A549 (cell line): ENCODE data around the gene PDSS2. TPM values are rescaled to one million over a fixed set of nuclear protein-coding genes. Genes with fewer than 3 reads are reported as not detected.
"Not testable (repeated sequence)": the region's sequence is repeated elsewhere in the genome, so short reads cannot be mapped to it uniquely, and the experiment has no call there.

Experiments used
- ATAC-seq, 2 experiments: fragments of 200-7000 bp in 1 of 2; fragments of >200 bp in 1 of 2; cut with Nextera tagmentation in 1 of 2; cut with Tn5 transposase in 1 of 2; 3 replicates each; pipeline versions ENCODE4 v1.8.0 to v1.9.1; 2018 to 2020; ENCODE audit warnings: mild to moderate bottlenecking in 1 of 2, moderate library complexity in 1 of 2
- CTCF ChIA-PET: fragments of 300-600 bp; sonication (Branson Sonifier 250); formaldehyde crosslinking; extraction: SDS; loops from one replicate; lab custom pipeline; 2021; ENCODE audit warnings: antibody characterized with exemption, inconsistent platforms; lab: Yijun Ruan, JAX
- POLR2A ChIA-PET: fragments of 350-600 bp; formaldehyde crosslinking; extraction: SDS; loops from one replicate; lab custom pipeline; 2021; ENCODE audit warnings: antibody characterized with exemption, inconsistent platforms; lab: Yijun Ruan, JAX
- DNase-seq, 2 experiments: peaks; one replicate each; pipeline versions ENCODE4 v3.0.0 to v3.0.0-alpha.2; 2011 to 2016; ENCODE audit warnings: low read depth in 1 of 2, low spot score in 1 of 2
- FAIRE-seq: peaks from 2 replicates; lab custom pipeline; 2011; peaks lifted over from hg19 to GRCh38; lab: Jason Lieb, UNC
- H3K27ac ChIP-seq, 2 experiments: fragments of >200 bp; sonication (Bioruptor Twin); formaldehyde crosslinking; 3 replicates each; pipeline ENCODE4 v1.5.1; 2016 to 2017
- H3K4me1 ChIP-seq: fragments of >200 bp; sonication (Bioruptor Twin); formaldehyde crosslinking; 3 replicates; pipeline ENCODE4 v1.6.1; 2016
- H3K4me2 ChIP-seq: fragments of >200 bp; sonication (Bioruptor Twin); formaldehyde crosslinking; 3 replicates; pipeline ENCODE4 v1.6.1; 2016
- H3K4me3 ChIP-seq: fragments of >200 bp; sonication (Bioruptor Twin); formaldehyde crosslinking; 3 replicates; pipeline ENCODE4 v1.5.1; 2016
- H3K9me3 ChIP-seq: fragments of >200 bp; sonication (Bioruptor Twin); formaldehyde crosslinking; 3 replicates; pipeline ENCODE4 v1.6.1; 2016
- CEBPB ChIP-seq, 2 experiments: fragments of >200 bp in 1 of 2; sonication (Bioruptor Twin) in 1 of 2; formaldehyde crosslinking in 1 of 2; IDR thresholded peaks; 2 replicates each; pipeline ENCODE4 v1.6.1; 2012 to 2016
- EHMT2 ChIP-seq: fragments of 200-600 bp; sonication (generic); IDR thresholded peaks from 2 replicates; pipeline ENCODE4 v1.6.1; 2016; ENCODE audit warnings: antibody characterized with exemption, low read depth, mild to moderate bottlenecking, moderate library complexity
- EP300 ChIP-seq, 2 experiments: fragments of >200 bp; sonication (Bioruptor Twin); formaldehyde crosslinking; IDR thresholded peaks; 2 replicates in 1 of 2; 3 replicates in 1 of 2; pipeline ENCODE4 v1.6.1; 2016 to 2017
- FOSL2 ChIP-seq, 2 experiments: fragments of 450-650 bp in 1 of 2; fragments of >200 bp in 1 of 2; sonication (Bioruptor Twin) in 1 of 2; formaldehyde crosslinking; IDR thresholded peaks; 2 replicates each; pipeline versions ENCODE4 v1.5.0 to v1.6.1; 2016 to 2020; ENCODE audit warnings: mild to moderate bottlenecking in 1 of 2, moderate library complexity in 1 of 2
- HDAC2 ChIP-seq: fragments of 200-600 bp; sonication (generic); IDR thresholded peaks from 2 replicates; pipeline ENCODE4 v1.6.1; 2016
- HOXA7 ChIP-seq: fragments of 250-450 bp; sonication (Bioruptor Pico); IDR thresholded peaks from 2 replicates; pipeline ENCODE4 v1.5.0; 2020; ENCODE audit warnings: mild to moderate bottlenecking, moderate library complexity
- HOXB13 ChIP-seq: fragments of 250-450 bp; sonication (Bioruptor Pico); IDR thresholded peaks from 2 replicates; pipeline ENCODE4 v1.5.0; 2020; ENCODE audit warnings: low read depth, mild to moderate bottlenecking, moderate library complexity
- JUNB ChIP-seq: fragments of >200 bp; sonication (Bioruptor Twin); formaldehyde crosslinking; IDR thresholded peaks from 2 replicates; pipeline ENCODE4 v1.6.1; 2016
- KDM1A ChIP-seq: fragments of 200-600 bp; sonication (generic); IDR thresholded peaks from 2 replicates; pipeline ENCODE4 v1.6.1; 2016; ENCODE audit warnings: low read depth, mild to moderate bottlenecking
- MAFK ChIP-seq: fragments of 450-650 bp; IDR thresholded peaks from 2 replicates; pipeline ENCODE4 v1.6.1; 2014; ENCODE audit not compliant: partially characterized antibody
- MAZ ChIP-seq: fragments of 150-350 bp; IDR thresholded peaks from 2 replicates; pipeline ENCODE4 v1.6.1; 2014; ENCODE audit warnings: antibody characterized with exemption, low read depth, low read length, borderline replicate concordance
- MYC ChIP-seq: IDR thresholded peaks from 2 replicates; pipeline ENCODE4 v1.6.1; 2012; ENCODE audit warnings: mild to moderate bottlenecking, inconsistent platforms, low read length, improper control_type of control experiment, borderline replicate concordance
- NR3C1 ChIP-seq: fragments of >200 bp; sonication (Bioruptor Twin); formaldehyde crosslinking; IDR thresholded peaks from 3 replicates; pipeline ENCODE4 v1.6.1; 2017
- PHF8 ChIP-seq: fragments of 200-600 bp; sonication (generic); IDR thresholded peaks from 2 replicates; pipeline ENCODE4 v1.6.1; 2016; ENCODE audit warnings: low read depth, mild to moderate bottlenecking, antibody characterized with exemption, moderate library complexity, borderline replicate concordance
- POLR2A ChIP-seq: IDR thresholded peaks from 2 replicates; pipeline ENCODE4 v1.6.1; 2012; ENCODE audit warnings: mild to moderate bottlenecking, low read length
- POLR2AphosphoS2 ChIP-seq: conservative IDR thresholded peaks from 2 replicates; pipeline ENCODE4 v1.6.1; 2012; ENCODE audit warnings: low read length, improper control_type of control experiment, inconsistent platforms
- SMC3 ChIP-seq: fragments of >200 bp; sonication (Bioruptor Twin); formaldehyde crosslinking; IDR thresholded peaks from 3 replicates; pipeline ENCODE4 v1.6.1; 2018; ENCODE audit warnings: inconsistent platforms
- TFCP2L1 ChIP-seq: fragments of 250-450 bp; sonication (Bioruptor Pico); IDR thresholded peaks from 2 replicates; pipeline ENCODE4 v1.5.0; 2021; ENCODE audit warnings: mild to moderate bottlenecking
- TP53 ChIP-seq: fragments of 250-450 bp; sonication (Bioruptor Pico); IDR thresholded peaks from 2 replicates; pipeline ENCODE4 v1.5.0; 2021; ENCODE audit warnings: mild to moderate bottlenecking, moderate library complexity
- ZC3H11A ChIP-seq: fragments of 450-650 bp; IDR thresholded peaks from 2 replicates; pipeline ENCODE4 v1.6.1; 2014; ENCODE audit warnings: antibody characterized with exemption, mild to moderate bottlenecking
- WGBS: methylation state at CpG from one replicate; pipeline ENCODE4 v1.1.6; 2017; ENCODE audit errors: missing lambda C conversion rate; 5-methylcytosine and 5-hydroxymethylcytosine counted together
- polyA plus RNA-seq, 4 experiments: library from polyadenylated mRNA; depleted of rRNA in 3 of 4; stranded (reverse); fragments of >200 nt; fragmentation: RNase III in 1 of 4; extraction: RNeasy Plus Mini Kit Qiagen cat#74134 plus additional on column Dnase treatment in 1 of 4; gene quantifications; 2 replicates in 3 of 4; 3 replicates in 1 of 4; pipeline ENCODE4 v1.2.3, GENCODE V29; 2011 to 2017
- TF ChIP-seq, protein P1 (sequence below): fragments of >200 bp; sonication (Bioruptor Twin); formaldehyde crosslinking; IDR thresholded peaks from 2 replicates; pipeline ENCODE4 v1.6.1; 2016
- TF ChIP-seq, protein P2 (sequence below): fragments of >200 bp; sonication (Bioruptor Twin); formaldehyde crosslinking; IDR thresholded peaks from 3 replicates; pipeline ENCODE4 v1.6.1; 2016
- TF ChIP-seq, protein P3 (sequence below): IDR thresholded peaks from 2 replicates; pipeline ENCODE4 v1.6.1; 2012
- TF ChIP-seq, protein P4 (sequence below): fragments of 250-450 bp; sonication (Bioruptor Pico); IDR thresholded peaks from 2 replicates; pipeline ENCODE4 v1.5.0; 2020; ENCODE audit warnings: low read depth, mild to moderate bottlenecking, moderate library complexity
- TF ChIP-seq, protein P5 (sequence below): fragments of >200 bp; sonication (Bioruptor Twin); formaldehyde crosslinking; IDR thresholded peaks from 3 replicates; pipeline ENCODE4 v1.5.1; 2016
- TF ChIP-seq, protein P6 (sequence below): fragments of 150-350 bp; IDR thresholded peaks from 2 replicates; pipeline ENCODE4 v1.6.1; 2014; ENCODE audit warnings: low read depth, mild to moderate bottlenecking, low read length

Gene PDSS2
- polyA plus RNA-seq, 2 of the 4 experiments (the other 2 are of a cell fraction) = 7.2 to 17.3 TPM

DNA sequence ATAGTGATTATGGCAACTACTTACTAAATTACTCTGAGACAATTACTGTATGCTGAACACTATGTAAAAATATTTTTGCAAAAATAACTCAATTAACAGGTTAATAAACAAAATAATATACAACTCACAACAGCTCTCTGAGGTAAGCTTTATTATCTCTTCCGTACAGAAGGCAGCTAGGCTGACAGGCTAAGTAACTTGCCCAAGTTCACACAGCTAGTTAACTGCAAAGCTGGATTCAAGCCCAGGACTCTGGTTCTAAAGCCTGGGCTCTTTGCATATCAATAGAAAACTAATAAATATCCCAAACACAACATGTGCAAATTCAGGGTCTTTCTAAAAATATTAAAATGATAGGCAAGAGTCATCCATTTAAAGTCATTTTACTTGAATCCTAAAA is 174.6 kb downstream of the PDSS2 start:
- Histone ChIP-seq H3K4me3 (no peak overlapping the region), H3K4me1 (no peaks in the 10 kb centered on the region), H3K27ac (no peak overlapping the region), H3K9me3 (no peaks in the 10 kb centered on the region), H3K4me2 (no peak overlapping the region)
- FAIRE-seq = no peak
- no peak for DNase-seq
- 92% methylated on average over 1 of the region's 1 CpG for WGBS
- TF ChIP-seq HOXB13 (CRISPR knock-in tag) = no peak
- no peak for TF ChIP-seq SMC3
- no peak for TF ChIP-seq HDAC2
- TF ChIP-seq TFCP2L1 = no peak
- TF ChIP-seq PHF8 = no peak
- no peak for TF ChIP-seq POLR2AphosphoS2
- TF ChIP-seq CEBPB (IDR thresholded peaks at IDR 0.05) = no peak
- TF ChIP-seq TP53 (CRISPR knock-in tag) = no peak
- TF ChIP-seq POLR2A = no peak
- TF ChIP-seq JUNB = no peak
- no peak for TF ChIP-seq EP300 (IDR thresholded peaks at IDR 0.05)
- TF ChIP-seq, protein P1, sequence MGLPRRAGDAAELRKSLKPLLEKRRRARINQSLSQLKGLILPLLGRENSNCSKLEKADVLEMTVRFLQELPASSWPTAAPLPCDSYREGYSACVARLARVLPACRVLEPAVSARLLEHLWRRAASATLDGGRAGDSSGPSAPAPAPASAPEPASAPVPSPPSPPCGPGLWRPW = no peak
- POLR2A ChIA-PET = no interaction called here
- ATAC-seq = no peak
- CTCF ChIA-PET = no interaction called here

DNA sequence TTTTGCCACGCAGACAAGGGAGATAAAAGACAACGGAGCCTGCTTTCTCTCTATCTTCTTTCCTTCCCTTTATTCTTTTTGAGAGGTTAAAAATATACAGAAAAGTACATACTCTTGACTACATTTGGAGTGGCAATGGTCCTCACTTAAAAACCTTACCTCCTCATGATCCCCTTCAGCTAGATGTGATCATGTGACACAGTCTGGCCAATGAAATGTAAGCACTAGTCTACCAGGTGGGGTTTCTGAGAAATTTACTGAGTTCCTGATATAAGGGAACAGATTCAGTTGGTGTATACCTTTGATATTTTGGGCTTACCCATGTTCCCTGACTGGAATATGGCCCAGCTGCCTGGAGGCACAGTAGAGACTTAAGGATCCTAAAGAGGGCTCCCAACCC is 178.6 kb downstream of the PDSS2 start:
- 95% methylated on average over 2 of the region's 2 CpGs for WGBS
- DNase-seq (no peak), FAIRE-seq (no peak), ATAC-seq (no peak)
- TF ChIP-seq MAZ (no peak), EP300 (IDR thresholded peaks at IDR 0.05) (no peak), FOSL2 (IDR thresholded peaks at IDR 0.05) (no peak), FOSL2 (CRISPR knock-in tag; IDR thresholded peaks at IDR 0.05) (no peak), TFCP2L1 (no peak), NR3C1 (no peak), HOXA7 (CRISPR knock-in tag) (no peak), MAFK (no peak), ZC3H11A (no peak), KDM1A (no peak), HDAC2 (no peak), EHMT2 (no peak), MYC (no peak)
- TF ChIP-seq, protein P2, sequence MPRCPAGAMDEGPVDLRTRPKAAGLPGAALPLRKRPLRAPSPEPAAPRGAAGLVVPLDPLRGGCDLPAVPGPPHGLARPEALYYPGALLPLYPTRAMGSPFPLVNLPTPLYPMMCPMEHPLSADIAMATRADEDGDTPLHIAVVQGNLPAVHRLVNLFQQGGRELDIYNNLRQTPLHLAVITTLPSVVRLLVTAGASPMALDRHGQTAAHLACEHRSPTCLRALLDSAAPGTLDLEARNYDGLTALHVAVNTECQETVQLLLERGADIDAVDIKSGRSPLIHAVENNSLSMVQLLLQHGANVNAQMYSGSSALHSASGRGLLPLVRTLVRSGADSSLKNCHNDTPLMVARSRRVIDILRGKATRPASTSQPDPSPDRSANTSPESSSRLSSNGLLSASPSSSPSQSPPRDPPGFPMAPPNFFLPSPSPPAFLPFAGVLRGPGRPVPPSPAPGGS = no peak
- TF ChIP-seq, protein P3, sequence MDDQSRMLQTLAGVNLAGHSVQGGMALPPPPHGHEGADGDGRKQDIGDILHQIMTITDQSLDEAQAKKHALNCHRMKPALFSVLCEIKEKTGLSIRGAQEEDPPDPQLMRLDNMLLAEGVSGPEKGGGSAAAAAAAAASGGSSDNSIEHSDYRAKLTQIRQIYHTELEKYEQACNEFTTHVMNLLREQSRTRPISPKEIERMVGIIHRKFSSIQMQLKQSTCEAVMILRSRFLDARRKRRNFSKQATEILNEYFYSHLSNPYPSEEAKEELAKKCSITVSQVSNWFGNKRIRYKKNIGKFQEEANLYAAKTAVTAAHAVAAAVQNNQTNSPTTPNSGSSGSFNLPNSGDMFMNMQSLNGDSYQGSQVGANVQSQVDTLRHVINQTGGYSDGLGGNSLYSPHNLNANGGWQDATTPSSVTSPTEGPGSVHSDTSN = no peak
- TF ChIP-seq, protein P4, sequence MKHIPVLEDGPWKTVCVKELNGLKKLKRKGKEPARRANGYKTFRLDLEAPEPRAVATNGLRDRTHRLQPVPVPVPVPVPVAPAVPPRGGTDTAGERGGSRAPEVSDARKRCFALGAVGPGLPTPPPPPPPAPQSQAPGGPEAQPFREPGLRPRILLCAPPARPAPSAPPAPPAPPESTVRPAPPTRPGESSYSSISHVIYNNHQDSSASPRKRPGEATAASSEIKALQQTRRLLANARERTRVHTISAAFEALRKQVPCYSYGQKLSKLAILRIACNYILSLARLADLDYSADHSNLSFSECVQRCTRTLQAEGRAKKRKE (CRISPR knock-in tag) = no peak
- TF ChIP-seq, protein P5, sequence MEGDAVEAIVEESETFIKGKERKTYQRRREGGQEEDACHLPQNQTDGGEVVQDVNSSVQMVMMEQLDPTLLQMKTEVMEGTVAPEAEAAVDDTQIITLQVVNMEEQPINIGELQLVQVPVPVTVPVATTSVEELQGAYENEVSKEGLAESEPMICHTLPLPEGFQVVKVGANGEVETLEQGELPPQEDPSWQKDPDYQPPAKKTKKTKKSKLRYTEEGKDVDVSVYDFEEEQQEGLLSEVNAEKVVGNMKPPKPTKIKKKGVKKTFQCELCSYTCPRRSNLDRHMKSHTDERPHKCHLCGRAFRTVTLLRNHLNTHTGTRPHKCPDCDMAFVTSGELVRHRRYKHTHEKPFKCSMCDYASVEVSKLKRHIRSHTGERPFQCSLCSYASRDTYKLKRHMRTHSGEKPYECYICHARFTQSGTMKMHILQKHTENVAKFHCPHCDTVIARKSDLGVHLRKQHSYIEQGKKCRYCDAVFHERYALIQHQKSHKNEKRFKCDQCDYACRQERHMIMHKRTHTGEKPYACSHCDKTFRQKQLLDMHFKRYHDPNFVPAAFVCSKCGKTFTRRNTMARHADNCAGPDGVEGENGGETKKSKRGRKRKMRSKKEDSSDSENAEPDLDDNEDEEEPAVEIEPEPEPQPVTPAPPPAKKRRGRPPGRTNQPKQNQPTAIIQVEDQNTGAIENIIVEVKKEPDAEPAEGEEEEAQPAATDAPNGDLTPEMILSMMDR = no peak
- TF ChIP-seq, protein P6, sequence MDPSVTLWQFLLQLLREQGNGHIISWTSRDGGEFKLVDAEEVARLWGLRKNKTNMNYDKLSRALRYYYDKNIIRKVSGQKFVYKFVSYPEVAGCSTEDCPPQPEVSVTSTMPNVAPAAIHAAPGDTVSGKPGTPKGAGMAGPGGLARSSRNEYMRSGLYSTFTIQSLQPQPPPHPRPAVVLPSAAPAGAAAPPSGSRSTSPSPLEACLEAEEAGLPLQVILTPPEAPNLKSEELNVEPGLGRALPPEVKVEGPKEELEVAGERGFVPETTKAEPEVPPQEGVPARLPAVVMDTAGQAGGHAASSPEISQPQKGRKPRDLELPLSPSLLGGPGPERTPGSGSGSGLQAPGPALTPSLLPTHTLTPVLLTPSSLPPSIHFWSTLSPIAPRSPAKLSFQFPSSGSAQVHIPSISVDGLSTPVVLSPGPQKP = no peak
- no peak overlapping the region for H3K4me3 ChIP-seq
- no peak overlapping the region for H3K4me2 ChIP-seq
- no peaks in the 10 kb centered on the region for H3K9me3 ChIP-seq
- no peaks in the 10 kb centered on the region for H3K4me1 ChIP-seq
- CTCF ChIA-PET = no interaction called here
- no peak overlapping the region for H3K27ac ChIP-seq
- POLR2A ChIA-PET = no interaction called here

DNA sequence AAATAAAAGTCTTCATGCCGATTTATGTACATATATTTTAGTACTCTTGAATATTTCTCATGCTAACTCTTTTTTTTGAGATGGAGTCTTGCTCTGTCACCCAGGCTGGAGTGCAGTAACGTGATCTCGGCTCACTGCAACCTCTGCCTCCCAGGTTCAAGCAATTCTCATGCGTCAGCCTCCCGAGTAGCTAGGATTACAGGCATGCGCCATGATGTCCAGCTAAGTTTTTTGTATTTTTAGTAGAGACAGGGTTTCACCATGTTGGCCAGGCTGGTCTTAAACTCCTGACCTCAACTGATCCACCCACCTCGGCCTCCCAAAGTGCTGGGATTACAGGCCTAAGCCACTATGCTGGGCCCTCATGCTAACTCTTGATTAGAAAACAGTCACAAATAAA is 179.4 kb downstream of the PDSS2 start:
- H3K4me2 ChIP-seq, H3K27ac ChIP-seq, H3K4me1 ChIP-seq, FAIRE-seq, H3K4me3 ChIP-seq, ATAC-seq, DNase-seq, POLR2A ChIA-PET, CTCF ChIA-PET, H3K9me3 ChIP-seq: not testable (repeated sequence)
- 83% methylated on average over 7 of the region's 7 CpGs for WGBS
